GM21529 (cell line): ENCODE data around the gene IKBKE.
"Not testable (repeated sequence)": the region's sequence is repeated elsewhere in the genome, so short reads cannot be mapped to it uniquely, and the experiment has no call there.

Source experiments
- ATAC-seq: cut with Tn5 transposase; IDR thresholded peaks from one replicate; pipeline ENCODE4 v1.9.1; 2021; ENCODE audit not compliant: unreplicated experiment

IKBKE gene

GRCh38 chr1:206472454-206472853 lies 2.2 kb downstream of the IKBKE start:
- ATAC-seq: no peak

- ATAC-seq: no peak
These were observed 2.6 kb downstream of the IKBKE start for GRCh38 chr1:206472886-206473285.

GRCh38 chr1:206476058-206476457 lies 5.8 kb downstream of the IKBKE start:
- ATAC-seq: no peak

- ATAC-seq: no peak
These were observed 6.3 kb downstream of the IKBKE start for GRCh38 chr1:206476591-206476990.

- no peak for ATAC-seq
These were observed 6.8 kb downstream of the IKBKE start for GRCh38 chr1:206477110-206477509.

GRCh38 chr1:206477581-206478380 lies 7.5 kb downstream of the IKBKE start:
- no peak for ATAC-seq

GRCh38 chr1:206478746-206479145 lies 8.5 kb downstream of the IKBKE start:
- no peak for ATAC-seq

GRCh38 chr1:206479183-206480125 lies 9.2 kb downstream of the IKBKE start:
- no peak for ATAC-seq

- ATAC-seq: no peak
These were observed 9.9 kb downstream of the IKBKE start for GRCh38 chr1:206480211-206480610.

GRCh38 chr1:206482611-206483010 lies 12.3 kb downstream of the IKBKE start:
- ATAC-seq: no peak

- not testable (repeated sequence) for ATAC-seq
These were observed 13.6 kb downstream of the IKBKE start for GRCh38 chr1:206483864-206484263.

- ATAC-seq: no peak
These were observed 14.6 kb downstream of the IKBKE start for GRCh38 chr1:206484901-206485300.

- ATAC-seq: no peak
These were observed 16.9 kb downstream of the IKBKE start for GRCh38 chr1:206486995-206487788.

- ATAC-seq: no peak
These were observed 17.7 kb downstream of the IKBKE start for GRCh38 chr1:206487970-206488369.

- no peak for ATAC-seq
These were observed 18.2 kb downstream of the IKBKE start for GRCh38 chr1:206488466-206488865.

GRCh38 chr1:206489980-206490770 lies 19.9 kb downstream of the IKBKE start:
- ATAC-seq: peak; percentile 64

- no peak for ATAC-seq
These were observed 20.6 kb downstream of the IKBKE start for GRCh38 chr1:206490771-206491405.

- ATAC-seq: no peak
These were observed 21.3 kb downstream of the IKBKE start for GRCh38 chr1:206491616-206492015.

GRCh38 chr1:206492589-206492988 lies 22.3 kb downstream of the IKBKE start:
- ATAC-seq: no peak

- no peak for ATAC-seq
These were observed 23.0 kb downstream of the IKBKE start for GRCh38 chr1:206493279-206493678.
